Activated CD8-positive, alpha-beta T cell treated with anti-CD3 and anti-CD28 coated beads for 36 hours (primary cell): ENCODE measurements around the gene ERBB4. TPM values are rescaled to one million over a fixed set of nuclear protein-coding genes. Genes with fewer than 3 reads are reported as not detected.

ENCODE experiments used
- ATAC-seq: fragments of 200-7000 bp; cut with Tn5 transposase; one replicate; pipeline ENCODE4 v1.10.0; 2021; ENCODE audit warnings: mild to moderate bottlenecking, moderate library complexity
- CTCF ChIA-PET: fragments of 350-600 bp; sonication (Branson Sonifier 250); formaldehyde crosslinking; loops from one replicate; lab custom pipeline; 2021; ENCODE audit warnings: antibody characterized with exemption; lab: Charles Lee
- POLR2A ChIA-PET: fragments of 350-600 bp; sonication (Branson Sonifier 250); formaldehyde crosslinking; loops from one replicate; lab custom pipeline; 2021; ENCODE audit warnings: antibody characterized with exemption; lab: Charles Lee
- DNase-seq: peaks from one replicate; pipeline ENCODE4 v3.0.0-alpha.2; 2020
- H3K27ac Mint-ChIP-seq: one replicate; pipeline ENCODE4 v1.8.0; 2021; ENCODE audit warnings: mild to moderate bottlenecking, mixed read lengths
- H3K27me3 Mint-ChIP-seq: one replicate; pipeline ENCODE4 v1.8.0; 2021; ENCODE audit warnings: mixed read lengths
- H3K36me3 Mint-ChIP-seq: one replicate; pipeline ENCODE4 v1.8.0; 2021; ENCODE audit warnings: low read depth, mixed read lengths
- H3K4me1 Mint-ChIP-seq: one replicate; pipeline ENCODE4 v1.8.0; 2021; ENCODE audit warnings: low read depth, mixed read lengths
- H3K4me3 Mint-ChIP-seq: one replicate; pipeline ENCODE4 v1.8.0; 2021; ENCODE audit warnings: mild to moderate bottlenecking, moderate library complexity, mixed read lengths
- H3K9me3 Mint-ChIP-seq: one replicate; pipeline ENCODE4 v1.8.0; 2021; ENCODE audit warnings: mixed read lengths
- CTCF ChIP-seq: fragments of 200-600 bp; IDR thresholded peaks from one replicate; pipeline ENCODE4 v1.8.0; 2022; ENCODE audit warnings: antibody characterized with exemption, mild to moderate bottlenecking
- intact Hi-C: fragments of 100-400 bp; cut with micrococcal nuclease; formaldehyde crosslinking; loops from one replicate; pipeline ENCODE4 v1.10.0; 2022
- total RNA-seq, 2 experiments: library from RNA; stranded (reverse); gene quantifications; one replicate each; pipeline ENCODE4 v1.2.3, GENCODE V29; 2021

Gene ERBB4
- total RNA-seq, 2 experiments from 2014 or later: not detected

GRCh38 chr2:212517693-212518092, 20.9 kb downstream of the ERBB4 start:
- POLR2A ChIA-PET: no interaction called here
- H3K9me3 Mint-ChIP-seq: no peaks in the 10 kb centered on the region
- DNase-seq: no peak
- no peak for ATAC-seq
- H3K4me1 Mint-ChIP-seq: no peaks in the 10 kb centered on the region
- H3K36me3 Mint-ChIP-seq: no peaks in the 10 kb centered on the region
- peaks cover 2% of the 10 kb centered on the region for H3K27me3 Mint-ChIP-seq
- H3K4me3 Mint-ChIP-seq: no peak overlapping the region
- intact Hi-C loops: no loop called here
- CTCF ChIA-PET: no interaction called here
- no peak overlapping the region for H3K27ac Mint-ChIP-seq
- no peak for TF ChIP-seq CTCF

GRCh38 chr2:212505586-212505985, 33.0 kb downstream of the ERBB4 start:
- CTCF ChIA-PET: no interaction called here
- no peaks in the 10 kb centered on the region for H3K4me1 Mint-ChIP-seq
- no peaks in the 10 kb centered on the region for H3K36me3 Mint-ChIP-seq
- no peak overlapping the region for H3K4me3 Mint-ChIP-seq
- intact Hi-C loops: no loop called here
- DNase-seq (no peak), ATAC-seq (no peak)
- no peak for TF ChIP-seq CTCF
- no peak overlapping the region for H3K27ac Mint-ChIP-seq
- POLR2A ChIA-PET: no interaction called here
- no peaks in the 10 kb centered on the region for H3K27me3 Mint-ChIP-seq
- no peaks in the 10 kb centered on the region for H3K9me3 Mint-ChIP-seq

- Mint-ChIP-seq H3K9me3 (no peaks in the 10 kb centered on the region), H3K36me3 (no peaks in the 10 kb centered on the region), H3K27me3 (no peaks in the 10 kb centered on the region), H3K27ac (no peak overlapping the region), H3K4me1 (no peaks in the 10 kb centered on the region), H3K4me3 (no peak overlapping the region)
- POLR2A ChIA-PET: no interaction called here
- ATAC-seq (no peak), DNase-seq (no peak)
- CTCF ChIA-PET: interaction anchor here (1.1 kb wide), 1 partner anchor 17 kb away, joined by 3 read pairs; no protein-coding TSS in a partner anchor
- intact Hi-C loops: no loop called here
- TF ChIP-seq CTCF: no peak
Measured at GRCh38 chr2:212495046-212495445, 43.6 kb downstream of the ERBB4 start.

- CTCF ChIA-PET: interaction anchor here (1.1 kb wide), 1 partner anchor 16 kb away, joined by 3 read pairs; no protein-coding TSS in a partner anchor
- ATAC-seq: no peak
- H3K4me3 Mint-ChIP-seq: no peak overlapping the region
- POLR2A ChIA-PET: no interaction called here
- H3K4me1 Mint-ChIP-seq: no peaks in the 10 kb centered on the region
- no peak overlapping the region for H3K27ac Mint-ChIP-seq
- TF ChIP-seq CTCF: no peak
- no peaks in the 10 kb centered on the region for H3K36me3 Mint-ChIP-seq
- DNase-seq: no peak
- H3K27me3 Mint-ChIP-seq: no peaks in the 10 kb centered on the region
- H3K9me3 Mint-ChIP-seq: no peaks in the 10 kb centered on the region
- intact Hi-C loops: no loop called here
Measured at GRCh38 chr2:212494418-212495020, 44.1 kb downstream of the ERBB4 start.

- Mint-ChIP-seq H3K4me3 (no peak overlapping the region), H3K36me3 (no peaks in the 10 kb centered on the region), H3K4me1 (no peaks in the 10 kb centered on the region), H3K9me3 (no peaks in the 10 kb centered on the region), H3K27ac (no peak overlapping the region), H3K27me3 (no peaks in the 10 kb centered on the region)
- CTCF ChIA-PET: no interaction called here
- intact Hi-C loops: no loop called here
- TF ChIP-seq CTCF: no peak
- POLR2A ChIA-PET: no interaction called here
- DNase-seq (no peak), ATAC-seq (no peak)
Measured at GRCh38 chr2:212489719-212490346, 48.8 kb downstream of the ERBB4 start.
